ENCODE measurements around the gene UGT1A8.

UGT1A8 gene

DNA sequence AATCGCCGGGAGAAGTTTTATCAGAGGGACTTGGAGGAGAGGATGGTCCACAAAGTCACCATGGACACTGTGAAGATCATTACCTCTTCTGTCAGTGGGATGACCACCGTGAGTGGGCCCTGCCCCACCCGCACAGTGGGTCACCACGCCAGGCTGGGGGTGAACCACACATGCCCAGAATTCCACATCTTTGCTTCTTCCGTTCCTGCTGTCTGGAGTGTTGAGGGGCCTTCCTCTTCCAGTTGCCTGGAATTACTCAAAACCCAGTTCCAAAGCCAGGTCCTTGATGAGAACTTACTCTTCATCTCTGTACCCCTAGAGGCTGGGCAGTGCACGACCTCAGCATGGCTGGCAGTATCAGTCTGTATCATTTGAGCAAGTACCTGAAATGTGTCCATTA is 182.8 kb downstream of the UGT1A8 start:
- no peak for DNase-seq (ENCODE audit: low spot score)

DNA sequence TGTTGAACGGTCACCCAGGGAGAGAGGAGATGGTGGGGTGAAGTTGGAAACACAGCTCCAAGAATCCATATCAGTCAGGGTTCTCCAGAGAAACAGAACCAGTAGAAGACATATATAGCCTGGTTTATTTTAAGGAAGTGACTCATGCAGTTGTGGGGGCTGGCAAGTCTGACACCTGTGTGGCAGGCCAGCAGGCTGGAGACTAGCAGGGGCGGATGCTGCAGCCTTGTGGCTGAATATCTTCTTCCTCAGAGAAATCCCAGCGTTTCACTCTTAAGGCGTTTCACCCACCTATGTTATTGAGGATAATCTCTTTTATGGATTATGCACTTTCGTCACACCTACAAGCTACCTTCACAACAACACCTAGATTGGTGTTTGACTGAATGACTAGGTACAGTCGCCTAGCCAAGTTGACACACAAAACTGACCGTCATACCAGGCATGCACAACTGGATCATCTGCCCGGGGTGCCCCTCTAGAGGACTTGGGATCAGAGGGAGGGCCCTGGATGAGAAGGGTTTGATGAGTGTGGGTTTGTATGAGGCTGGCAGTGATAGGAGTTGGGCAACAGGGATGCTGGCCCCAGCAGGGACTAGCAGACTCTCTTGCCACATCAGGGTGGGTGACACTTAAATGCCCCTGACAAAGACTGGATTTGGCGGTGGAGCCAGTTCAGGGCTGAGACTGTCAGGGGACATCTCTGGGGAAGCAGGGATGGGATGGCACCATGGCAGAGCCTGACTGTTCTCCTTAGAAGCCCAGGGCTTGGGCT is 184.1 kb downstream of the UGT1A8 start:
- no peak for DNase-seq (ENCODE audit: low spot score)

DNA sequence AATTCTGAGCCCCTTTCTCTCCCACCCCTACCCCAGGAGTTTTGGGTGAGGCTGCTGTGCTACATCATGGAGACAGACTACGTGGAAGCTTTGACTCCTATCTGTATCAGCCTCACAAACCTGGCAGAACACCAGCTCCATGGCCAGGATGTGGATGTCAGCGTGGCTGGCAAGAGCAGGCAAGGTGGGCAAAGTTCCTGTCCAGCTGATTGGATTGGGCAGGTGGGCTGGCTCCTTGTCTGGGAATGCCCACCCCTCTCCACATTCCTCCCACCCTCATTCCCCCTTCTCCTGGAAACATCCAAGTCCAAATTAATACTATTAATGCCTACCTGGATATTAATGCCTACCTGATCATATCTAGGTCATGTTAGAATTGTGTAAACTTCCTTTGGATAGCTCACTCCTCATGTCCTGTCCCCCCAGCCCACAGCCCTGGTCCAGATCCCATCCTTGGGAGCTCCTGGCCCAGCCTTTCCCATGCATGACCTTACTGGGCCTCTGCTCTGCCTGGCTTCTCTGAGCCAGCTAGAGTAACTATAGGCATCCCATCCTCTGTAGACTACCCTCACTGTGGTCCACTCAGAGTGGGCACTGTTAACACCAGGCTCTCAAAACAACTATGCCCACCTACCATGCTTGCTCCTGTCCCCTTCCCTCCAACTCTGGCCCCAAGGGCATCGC is 184.8 kb downstream of the UGT1A8 start:
- no peak for DNase-seq (ENCODE audit: low spot score)

DNA sequence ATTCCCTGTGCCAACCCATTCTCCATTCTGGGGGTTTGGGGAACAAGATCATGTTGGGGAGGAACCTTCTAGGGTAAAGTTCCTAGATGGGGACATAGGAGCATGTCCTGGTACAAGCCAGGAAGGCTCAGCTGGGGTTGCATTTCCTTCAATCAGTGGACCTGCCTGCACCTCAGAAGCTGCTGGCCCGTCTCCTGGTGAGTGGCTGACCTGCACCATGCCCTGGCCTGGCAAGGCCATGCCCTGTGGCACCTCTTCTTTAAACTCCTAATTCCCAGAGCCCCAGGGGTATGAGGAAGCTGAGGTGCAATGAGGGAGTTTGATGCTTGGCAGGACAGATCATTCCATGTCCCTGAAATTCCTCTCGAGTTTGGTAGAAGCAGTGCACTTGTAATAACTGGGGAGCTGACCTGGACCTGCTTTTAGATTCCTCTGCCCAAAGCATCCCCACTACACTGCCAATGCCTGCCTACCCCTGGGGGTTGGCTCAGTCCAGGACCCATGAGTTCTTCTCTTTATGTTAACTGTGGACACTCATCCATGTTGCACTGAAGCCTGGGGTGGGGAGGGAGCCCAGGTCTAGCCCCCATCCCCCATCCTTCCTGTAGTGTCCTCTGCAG is 186.0 kb downstream of the UGT1A8 start:
- DNase-seq (ENCODE audit: low spot score): no peak

DNA sequence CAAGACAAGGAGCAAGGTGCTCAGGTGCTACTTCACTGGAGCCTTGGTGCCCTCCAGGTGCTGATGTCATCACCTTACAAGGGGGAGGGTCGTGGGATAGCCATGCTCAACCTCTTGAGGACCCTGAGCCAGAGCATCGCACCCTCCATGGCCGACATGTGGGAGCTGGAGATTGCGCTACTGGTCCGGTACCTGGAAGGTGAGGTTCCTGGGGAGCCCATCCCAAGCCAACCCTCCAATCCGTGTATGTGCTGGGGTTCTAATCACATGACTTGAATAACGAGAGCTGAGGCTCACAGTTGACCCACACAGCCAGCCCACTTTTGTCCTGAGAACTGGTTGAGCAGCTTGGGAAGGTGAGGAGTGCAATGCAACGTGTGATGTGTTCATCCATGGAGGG is 186.6 kb downstream of the UGT1A8 start:
- no peak for DNase-seq (ENCODE audit: low spot score)

DNA sequence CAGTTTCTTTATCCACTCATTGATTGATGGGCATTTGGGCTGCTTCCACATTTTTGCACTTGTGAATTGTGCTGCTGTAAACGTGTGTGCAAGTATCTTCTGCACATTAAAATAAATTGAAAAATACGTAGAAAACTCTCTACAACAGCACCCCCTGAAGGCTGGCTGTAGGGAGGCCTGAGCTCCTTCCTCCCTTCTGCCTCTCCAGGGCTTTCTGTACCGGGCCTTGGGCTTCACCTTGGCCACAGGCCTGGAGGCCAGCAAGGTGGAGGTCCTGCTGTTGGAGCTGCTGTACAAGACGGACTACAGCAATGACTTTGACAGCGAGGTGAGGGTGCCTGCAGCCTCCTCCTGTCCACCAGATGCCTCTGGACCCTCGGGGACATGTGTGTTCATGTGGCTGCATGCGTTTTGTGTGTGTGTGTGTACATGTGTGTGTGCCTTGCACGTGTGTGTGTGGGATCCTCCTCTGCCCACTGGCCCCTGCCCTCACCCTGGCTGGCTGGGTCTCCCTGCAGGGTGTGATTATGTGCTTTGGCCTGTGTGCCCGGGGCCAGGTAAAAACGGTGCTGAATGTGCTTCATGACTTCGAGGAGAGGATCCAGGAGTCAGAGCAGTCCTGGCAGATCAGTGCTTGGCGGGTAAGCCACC is 189.9 kb downstream of the UGT1A8 start:
- no peak for DNase-seq (ENCODE audit: low spot score)

DNA sequence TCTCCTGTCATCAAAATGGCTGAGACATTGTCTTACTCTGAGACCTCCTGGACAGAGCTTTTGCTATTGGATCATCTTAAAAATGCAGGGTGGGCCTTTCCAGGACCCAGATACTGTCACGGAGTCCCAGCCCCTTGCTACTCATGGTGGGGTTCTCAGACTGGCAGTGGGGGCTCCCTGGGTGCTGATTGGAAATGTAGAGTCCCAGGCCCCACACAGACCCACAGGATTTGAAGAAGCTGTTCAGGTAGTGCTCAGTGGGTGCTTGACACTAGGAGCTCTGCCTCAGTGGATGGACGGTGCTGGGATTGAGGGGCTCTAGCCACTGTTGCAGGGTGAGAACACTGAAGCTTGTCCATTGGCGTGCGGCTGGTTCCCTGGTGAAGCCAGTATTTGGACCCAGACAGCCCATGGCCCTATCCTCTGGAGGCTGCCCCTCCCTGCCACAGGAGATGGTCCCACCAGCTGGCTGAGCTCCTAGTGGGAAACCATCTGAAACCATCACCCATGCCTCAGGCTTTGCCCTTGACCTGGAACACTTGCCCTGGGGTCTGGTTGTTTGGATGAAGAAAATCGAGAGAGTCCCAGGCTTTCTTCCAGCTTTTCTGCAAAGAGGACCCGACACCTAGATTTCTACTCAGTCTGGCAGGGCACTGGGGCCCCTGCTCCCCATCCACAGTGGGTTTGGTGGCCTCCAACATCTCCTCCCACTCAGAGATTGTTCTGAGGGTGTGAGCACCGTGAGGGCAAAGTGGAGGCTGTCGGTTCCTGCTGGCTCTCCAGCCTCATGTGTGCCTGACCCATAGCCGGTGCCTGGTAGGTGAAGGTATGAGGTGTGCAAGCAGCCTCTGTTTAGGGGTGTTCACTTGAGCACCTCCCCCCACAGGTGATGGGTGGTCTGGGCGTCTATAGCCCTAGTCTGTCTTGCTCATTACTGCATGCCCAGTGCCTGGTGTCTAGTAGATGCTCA is 190.8 kb downstream of the UGT1A8 start:
- no peak for DNase-seq (ENCODE audit: low spot score)

DNA sequence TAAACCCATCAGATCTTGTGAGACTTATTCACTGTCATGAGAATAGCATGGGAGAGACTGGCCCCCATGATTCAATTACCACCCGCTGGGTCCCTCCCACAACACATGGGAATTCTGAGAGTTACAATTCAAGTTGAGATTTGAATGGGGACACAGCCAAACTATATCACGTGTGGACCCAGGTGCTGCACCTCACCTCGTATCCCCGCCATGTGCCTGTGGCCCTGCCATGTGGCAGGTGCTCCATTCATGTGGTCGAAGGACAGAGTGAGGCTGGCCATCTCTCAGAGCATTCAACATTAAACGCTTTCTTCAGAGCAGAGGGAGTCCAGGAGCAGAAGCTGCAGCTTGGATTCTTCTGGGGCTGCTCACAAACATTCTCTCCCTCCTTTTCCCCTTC is 193.0 kb downstream of the UGT1A8 start:
- no peak for DNase-seq (ENCODE audit: low spot score)

DNA sequence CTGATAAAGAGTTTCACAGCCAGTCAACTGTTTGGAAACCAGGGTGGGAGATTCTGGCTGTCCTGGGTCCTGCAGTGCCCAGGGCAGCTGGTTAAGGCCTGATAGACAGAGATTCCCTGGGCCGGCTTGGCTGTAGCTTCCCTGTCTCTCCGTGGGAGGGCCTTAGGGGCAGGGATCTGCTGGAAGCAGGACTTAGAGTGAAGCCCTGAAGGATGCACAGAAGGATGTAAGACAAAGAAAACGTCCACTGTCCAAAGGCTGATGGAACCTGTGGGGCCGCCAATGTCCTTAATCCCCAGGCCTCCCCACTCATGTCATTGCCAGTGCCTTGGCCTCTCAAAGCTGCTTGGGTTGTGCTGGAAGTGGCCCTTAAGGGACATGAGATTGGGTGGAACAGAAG is 193.7 kb downstream of the UGT1A8 start:
- DNase-seq (ENCODE audit: low spot score): no peak

DNA sequence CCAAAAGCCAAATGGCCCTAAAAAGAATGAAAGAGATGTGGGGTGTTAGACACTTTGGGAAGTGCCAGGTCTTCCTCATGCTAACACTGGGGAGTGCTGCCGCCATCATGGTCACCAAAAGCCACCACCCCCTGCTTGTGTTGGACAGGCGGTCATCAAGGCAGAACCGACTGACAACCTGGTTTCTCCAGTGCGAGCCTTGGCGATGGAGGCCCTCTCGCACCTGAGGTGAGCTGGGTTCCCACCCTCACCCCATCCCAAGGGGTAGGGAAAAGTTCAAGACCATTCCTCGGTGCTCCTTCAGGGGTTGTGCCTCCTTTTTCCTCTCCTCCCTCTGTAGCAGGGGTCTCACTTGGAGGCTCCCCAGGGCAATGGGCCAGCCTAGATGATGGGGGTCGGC is 194.3 kb downstream of the UGT1A8 start:
- DNase-seq (ENCODE audit: low spot score): no peak

DNA sequence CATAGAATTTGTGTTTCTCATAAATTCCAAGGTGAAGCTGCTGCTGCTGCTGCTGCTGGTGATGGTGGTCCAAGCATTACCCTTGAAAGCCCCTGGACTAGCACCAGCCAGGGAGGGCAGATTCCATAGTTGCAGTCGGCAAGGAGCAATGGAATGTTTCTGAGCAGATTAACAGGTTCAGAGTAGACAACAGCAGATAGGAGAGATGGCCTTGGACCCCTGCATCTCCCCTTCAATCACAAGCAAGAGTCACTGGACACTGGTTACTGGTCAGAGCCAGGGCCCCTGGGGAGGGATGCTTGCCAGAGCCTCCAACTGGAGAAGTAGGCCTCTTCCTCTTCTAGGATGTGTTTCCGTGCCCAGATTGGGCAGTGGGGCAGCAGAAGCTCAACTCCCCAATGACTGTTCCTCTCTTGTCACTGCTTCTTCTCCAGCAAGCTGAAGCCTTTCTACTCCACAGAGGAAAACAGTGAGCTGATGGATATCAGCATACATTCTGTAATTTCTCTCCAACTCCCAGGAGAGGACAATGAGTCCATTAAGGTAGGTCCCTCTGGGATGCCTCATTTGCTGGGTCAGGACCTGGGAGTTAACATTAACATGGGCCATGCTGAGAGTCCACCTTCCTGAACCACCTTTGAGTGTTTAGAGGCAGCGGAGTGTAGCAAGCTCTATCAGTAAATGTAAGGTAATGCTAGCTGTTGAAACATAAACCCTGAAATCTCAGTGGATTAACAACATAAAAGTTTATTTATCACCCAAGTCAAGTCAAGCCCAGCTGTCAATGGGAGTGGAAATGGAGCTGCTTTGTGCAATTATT is 196.0 kb downstream of the UGT1A8 start:
- no peak for DNase-seq (ENCODE audit: low spot score)

DNA sequence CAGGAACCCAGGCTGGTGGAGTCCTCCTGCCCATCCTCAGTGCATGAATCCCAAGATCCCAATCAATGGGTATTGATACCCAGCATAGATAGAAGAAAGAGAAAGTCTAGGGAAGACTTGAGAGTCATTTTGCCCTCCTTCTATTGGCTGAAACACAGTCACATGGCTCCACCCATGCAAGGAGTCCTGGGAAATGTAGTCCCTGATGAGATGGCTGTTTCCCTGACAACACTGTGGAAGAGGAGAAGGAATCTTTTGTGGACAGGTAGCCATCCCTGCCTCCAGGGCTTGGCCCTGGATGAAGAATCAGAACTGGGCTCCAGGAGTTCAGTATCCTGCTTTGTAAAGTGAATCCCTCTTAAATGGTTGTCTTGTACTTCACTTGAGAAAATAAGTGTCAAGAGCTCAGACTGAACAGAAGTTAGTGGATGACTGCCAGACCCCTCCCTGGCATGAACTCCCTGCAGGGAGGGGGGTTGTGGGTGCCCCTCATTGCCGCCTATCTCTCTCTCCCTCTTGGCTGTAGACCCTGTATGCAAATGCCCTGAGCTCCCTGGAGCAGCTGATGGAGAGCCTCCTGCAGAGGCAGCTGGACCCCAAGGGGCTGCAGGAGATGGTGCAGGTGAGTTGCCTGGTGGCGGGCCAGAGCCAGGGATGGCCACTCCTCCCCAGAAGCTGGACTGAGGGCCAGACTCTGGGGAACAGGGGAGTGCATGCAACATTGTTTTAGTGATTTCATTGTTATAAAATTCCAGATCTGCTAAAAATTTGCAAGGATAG is 196.8 kb downstream of the UGT1A8 start:
- DNase-seq (ENCODE audit: low spot score): no peak

DNA sequence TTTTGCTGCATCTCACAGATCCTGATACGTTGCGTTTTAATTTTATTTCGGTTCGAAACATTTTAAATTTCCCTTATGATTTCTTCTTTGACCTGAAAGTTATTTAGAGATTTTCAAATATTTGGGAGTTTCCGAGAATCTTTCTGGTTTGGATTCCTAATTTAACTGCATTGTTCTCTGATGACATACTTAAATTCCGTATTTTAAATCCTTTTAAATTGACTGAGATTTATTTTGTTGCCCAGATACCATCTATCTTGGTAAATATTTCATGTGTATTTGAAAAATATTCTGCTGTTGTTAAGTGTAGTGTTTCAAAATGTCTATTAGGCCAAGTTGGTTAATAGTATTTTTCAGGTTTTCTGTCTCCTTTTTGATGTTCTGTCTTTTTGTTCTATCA is 198.4 kb downstream of the UGT1A8 start:
- no peak for DNase-seq (ENCODE audit: low spot score)

DNA sequence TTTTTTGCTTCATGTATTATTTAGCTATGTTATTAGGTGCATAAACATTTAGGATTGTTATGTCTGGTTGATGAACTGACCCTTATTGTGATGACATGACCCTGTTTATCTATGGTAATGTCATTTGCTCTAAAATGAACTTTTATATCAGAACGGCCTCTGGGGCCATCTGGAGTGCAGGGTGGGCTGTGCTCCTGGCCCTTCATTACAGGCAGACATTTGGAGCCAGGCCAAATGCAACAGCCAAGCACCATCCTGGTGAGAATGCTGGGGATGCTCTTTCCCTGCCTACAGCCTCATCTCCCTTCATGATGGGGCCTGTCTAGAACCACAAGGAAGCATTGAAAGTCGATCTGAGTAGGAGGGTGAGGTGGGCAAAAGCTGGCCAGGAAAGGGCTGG is 198.9 kb downstream of the UGT1A8 start:
- DNase-seq (ENCODE audit: low spot score): no peak

DNA sequence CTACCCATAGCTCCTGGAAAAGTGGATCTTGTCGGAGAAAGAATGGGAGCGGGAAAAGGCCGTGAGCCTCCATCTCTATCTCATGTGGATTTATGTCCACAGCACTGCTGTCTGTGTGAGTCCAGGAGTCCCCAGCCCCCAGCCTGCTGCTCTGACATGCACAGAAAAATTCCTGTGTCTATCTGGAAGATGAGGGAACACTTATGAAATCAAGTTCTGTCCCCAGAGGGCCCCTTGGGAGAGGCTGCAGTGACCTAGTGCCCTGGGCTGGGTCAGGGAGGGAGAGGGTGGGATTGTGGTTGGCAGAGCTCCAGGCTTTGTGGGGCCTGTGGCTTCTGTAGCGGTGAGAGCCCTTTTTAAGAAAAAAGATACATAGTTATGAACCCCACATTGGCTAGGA is 199.3 kb downstream of the UGT1A8 start:
- no peak for DNase-seq (ENCODE audit: low spot score)

DNA sequence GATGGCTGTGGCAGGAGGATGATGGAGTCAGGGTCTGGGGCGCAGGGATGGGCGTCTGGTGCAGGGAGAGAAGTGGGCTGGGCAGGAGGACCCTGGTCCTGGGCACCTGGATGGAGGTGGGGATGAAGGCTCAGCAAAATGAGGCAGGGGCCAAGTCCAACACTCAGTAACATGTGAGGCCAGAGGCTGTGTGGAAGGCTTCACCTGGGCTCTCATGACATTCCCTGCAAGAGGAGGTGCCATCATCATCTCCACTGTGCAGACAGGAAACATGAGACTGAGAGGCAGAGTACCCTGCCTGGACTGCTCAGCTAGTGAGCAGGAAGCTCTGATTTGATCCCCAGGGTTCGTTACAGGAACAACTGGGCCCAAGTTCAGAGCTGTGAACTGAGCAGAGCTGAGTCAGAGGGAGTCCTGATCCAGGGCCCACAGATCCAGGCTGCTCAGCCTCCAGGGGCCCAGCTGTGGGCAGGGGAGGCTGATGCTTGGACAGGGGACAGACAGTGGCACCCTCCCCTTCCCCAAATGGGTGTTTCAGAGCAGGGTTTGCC is 200.0 kb downstream of the UGT1A8 start:
- DNase-seq (ENCODE audit: low spot score): no peak

DNA sequence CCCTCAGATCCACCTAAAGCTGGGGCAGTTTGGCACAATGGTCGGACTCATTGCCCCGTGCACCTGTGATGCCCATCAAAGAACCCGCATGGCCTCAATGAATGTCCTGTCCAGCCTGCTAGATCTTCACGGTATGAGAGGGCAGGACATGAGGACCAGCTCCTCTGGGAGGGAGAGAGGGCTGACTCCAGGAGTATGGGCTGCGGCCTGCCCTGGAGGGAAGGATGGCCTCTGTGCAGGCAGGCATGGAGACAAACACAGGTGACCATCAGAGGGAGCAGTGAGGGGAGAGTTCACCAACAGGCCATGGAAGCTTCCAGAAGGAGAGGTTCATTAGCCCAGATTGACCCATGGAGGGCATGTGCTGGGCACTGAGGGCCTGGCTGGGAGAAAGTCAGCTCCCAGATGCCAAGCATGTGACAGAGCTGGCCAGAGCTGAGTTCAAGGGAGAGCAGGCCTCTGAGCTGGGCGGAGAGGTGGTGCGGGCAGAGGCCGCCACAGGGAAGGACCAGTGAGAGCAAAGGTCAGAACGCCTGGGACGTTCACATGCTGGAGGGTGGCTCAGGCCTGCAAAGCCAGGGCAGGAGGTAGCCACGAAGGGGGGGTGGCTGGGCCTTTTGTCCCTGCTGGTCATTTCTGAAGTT is 200.7 kb downstream of the UGT1A8 start:
- no peak for DNase-seq (ENCODE audit: low spot score)

DNA sequence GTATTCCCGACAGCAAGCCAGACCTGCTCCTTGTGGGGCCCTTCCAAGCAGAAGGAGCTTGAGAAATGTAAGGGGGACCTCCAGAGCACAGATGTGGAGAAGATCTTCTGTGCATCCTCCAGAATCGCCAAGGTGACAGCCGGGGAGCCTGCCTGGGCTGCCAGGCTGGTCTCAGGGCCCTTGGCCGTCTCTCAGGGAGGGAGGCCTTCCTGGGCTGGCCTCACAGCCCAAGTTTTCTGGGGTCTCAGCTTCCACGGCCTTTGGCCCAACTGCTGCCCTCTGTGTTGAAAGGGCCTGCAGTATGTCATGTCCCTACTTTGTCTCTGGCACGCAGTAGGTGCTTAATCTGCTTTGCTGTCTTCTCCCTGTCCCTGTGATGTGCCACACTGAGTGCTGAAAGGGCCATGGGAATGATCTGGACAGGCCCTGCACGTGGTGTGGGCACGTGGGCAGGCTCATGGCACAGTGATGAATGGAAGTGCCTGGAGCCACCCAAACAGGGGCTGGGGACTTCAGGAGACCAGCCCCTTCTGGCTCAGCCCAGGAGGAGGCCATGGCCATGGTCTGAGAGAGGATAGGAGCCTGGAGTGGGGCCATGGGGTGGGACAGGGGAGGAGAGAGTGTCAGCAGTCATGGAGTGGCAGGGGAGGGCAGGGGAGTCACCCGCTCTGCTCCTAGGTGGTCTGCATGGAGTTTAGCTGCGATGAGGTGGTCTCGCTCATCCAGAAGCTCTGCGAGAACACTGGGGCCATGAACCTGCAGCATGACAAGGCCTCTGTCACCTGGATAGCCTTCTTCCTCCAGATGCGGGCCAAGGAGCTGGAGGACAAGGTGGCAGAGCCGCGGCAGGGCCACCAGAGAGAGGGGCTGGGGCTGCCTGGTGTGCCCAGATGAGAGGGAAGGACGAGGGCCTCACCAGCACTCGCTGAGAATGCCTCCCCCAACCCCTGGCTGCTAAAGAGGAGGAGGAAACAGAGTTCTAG is 201.5 kb downstream of the UGT1A8 start:
- no peak for DNase-seq (ENCODE audit: low spot score)
